HG03342 (cell line): ENCODE results near the gene EIF3F.

Experiments used
- ATAC-seq: cut with Tn5 transposase; IDR thresholded peaks from one replicate; pipeline ENCODE4 v1.9.1; 2021; ENCODE audit warnings: mild to moderate bottlenecking, moderate library complexity; ENCODE audit not compliant: unreplicated experiment

Gene EIF3F

DNA sequence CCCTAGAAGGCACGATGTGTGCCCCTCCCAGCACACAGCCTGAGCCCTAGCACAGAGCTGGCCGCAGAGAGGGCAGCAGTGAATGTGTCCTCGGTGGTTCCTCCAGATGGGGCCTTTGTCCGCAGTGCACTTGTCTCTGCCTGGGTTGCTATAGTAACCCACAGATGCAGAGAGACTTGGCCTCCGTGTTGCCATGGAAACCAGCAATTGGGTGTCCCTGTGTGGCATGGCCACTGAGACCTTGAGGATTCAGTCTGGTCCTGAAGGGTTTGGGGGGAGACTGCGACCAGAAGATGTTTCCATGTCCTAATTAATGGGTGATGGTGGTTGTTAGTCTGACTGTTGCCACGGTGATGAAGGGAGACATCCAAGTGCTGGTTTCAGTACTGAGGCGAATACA lies 51.3 kb downstream of the EIF3F start:
- ATAC-seq = no peak

DNA sequence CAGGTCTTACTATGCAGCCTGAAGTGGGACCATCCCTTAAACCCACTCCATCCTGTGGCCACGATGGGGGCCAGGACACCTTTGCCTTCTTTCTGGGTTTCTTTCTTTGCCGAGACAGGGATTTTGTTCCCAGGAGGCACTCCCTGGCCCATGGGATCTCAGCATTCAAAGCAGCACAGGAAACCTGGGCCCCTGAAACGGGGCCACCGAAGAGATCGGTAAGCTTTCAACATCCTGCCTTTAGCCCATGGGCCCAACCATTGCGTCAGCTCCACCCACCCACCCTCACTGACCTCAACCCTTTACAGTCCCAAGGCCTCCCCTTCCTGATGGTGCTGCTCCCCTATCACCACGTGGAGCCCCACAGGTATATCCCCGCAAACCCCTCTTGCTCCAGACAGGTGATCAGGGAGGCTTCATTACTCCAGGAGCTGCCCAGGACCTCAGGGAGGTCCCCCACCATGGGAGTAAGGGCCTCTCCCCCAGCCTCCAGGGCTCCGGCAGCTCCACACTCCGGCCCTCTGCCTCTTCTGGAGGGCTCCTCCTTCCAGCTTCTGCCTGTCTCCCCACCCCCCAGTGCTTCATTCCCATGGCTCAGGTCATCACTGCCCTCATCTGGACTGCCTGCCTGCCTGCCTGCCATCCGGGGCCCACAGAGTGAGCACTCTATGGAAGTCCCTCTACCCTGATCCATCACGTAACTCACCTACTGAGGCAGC lies 51.8 kb downstream of the EIF3F start:
- ATAC-seq = no peak

DNA sequence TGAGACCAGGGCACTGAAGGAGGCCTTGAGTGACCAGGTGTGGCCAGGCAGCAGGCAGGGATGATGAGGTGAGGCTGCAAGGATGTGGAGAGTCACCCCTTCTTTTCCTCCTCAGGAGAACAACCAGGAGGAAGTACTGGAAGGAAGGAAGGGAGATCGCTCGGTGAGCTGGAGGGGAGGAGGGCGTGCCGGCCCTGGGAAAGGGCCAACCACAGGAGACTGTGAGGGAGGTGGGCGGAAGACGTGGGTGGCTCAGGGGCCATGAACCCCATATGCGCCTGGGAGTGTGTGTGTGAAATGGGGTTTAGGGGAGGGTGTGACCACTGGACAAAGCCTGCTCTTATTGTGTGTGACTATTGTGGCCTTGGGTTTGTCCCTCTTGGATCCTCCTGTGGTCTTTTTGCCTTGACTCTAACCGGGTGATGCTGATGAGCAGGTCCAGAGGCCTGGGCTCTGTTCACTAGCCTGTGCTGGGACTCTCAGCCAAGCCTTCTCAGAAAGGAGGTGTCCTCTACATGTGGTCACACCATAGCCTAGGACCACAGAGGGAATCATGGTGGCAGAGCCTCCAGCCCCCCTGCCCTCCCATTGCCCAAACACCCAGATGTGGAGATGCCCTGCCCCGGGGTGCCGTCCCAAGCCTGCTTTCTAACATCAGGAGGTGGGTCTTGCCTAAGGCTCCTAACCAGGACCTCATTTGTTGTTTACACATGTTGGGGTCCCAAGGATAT lies 52.6 kb downstream of the EIF3F start:
- ATAC-seq = no peak

DNA sequence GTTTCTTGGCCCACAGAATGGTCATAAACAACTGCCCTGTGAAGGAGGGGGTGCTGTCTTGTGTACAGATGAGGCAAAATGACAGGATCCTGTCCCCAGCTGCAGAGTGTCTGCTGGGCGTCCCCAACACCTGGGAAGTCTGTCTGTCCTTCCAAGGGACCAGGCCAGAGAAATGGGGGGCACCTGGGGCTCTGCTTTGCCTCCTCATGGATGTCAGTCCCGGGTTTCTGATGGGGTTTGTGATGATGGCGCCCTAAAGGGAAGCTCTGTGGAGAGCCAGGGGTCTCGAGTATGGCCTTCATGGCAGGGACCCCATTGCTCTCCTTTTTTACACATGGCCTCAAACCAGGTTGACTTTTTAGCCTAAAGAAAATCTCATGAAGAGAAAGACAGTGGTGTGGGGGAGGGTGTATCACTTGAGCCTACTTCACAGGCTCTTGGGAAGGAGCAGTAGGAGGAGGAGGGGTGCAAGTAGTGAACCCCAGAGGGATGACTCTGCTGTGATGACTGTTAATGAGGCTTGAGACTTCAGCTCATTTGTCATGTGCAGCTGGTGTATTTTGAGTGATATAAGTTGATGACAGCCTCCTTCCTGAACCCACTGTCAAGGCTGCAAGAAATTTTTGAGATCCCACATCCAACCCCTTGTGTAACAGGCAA lies 53.3 kb downstream of the EIF3F start:
- ATAC-seq = no peak

DNA sequence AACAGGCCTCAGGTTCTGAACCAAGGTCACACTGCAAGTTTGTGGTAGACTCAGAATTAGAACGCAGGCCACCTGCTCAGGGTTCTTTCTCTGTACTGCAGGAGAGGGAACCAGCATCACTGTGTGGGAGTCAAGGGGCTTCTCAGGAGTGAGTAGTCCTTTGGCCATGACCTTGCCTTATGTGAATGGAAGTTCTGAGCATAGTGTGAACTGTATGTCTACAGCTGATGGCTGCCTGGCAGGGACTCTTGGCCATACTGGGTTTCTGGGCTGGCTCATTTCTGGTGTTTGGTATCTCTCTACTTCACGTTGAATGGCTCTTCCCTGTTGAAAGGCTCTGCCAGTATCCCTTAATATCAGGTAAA lies 53.8 kb downstream of the EIF3F start:
- no peak for ATAC-seq

DNA sequence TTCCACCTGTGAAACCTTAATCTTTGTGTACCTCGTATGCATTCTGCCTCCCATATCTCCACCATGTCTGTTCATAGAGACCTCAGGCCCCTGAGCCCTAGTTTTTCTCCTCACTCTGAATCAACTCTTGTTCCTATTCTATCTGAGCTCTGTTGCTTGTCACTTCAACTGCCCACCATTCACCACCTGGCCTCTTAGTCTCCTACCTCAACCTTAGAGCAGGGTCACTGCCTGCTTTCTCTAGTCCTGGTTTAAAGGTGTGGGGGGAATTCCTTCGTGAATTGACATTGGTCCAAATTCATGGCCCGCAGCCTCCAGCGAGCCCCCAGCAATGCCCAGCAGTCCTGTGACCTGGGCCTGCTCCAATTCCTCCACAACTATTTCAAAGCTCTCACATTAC lies 54.4 kb downstream of the EIF3F start:
- no peak for ATAC-seq

DNA sequence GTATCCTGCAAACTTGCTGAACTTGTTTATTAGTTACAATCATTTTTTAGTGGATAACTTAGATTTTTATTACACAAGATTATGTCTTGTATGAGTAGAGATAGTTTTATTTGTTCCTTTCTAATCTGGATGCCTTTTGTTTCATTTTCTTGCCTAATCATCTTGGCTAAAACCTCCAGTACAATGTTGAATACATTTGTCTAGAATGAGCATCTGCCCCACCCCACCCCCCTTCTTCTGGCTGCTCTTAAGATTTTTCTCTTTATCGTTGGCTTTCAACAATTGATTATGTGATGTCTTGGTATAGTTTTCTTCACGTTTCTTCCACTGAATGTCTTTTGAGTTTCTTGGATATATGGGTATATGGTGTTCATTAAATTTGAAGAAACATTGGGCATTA lies 56.6 kb downstream of the EIF3F start:
- no peak for ATAC-seq

DNA sequence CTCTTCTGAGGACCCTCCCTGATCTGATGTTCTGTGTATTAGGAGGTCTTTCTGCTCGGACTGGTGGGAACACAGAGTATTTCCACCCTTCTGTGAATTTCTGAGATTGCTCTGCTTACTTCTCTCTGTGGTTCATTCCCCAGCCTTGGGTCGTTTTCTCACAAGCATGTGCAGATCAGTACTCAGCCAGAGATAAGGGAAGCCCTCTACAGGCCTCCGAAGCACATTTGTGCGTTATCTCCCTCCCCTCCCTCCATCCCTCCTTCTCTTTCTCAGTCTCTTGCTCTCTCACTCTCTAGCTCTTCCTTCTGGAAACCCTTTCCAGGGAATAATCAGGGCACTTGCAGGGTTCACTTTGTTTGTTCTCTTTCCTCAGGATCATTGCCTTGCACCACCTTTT lies 58.7 kb downstream of the EIF3F start:
- ATAC-seq = no peak

DNA sequence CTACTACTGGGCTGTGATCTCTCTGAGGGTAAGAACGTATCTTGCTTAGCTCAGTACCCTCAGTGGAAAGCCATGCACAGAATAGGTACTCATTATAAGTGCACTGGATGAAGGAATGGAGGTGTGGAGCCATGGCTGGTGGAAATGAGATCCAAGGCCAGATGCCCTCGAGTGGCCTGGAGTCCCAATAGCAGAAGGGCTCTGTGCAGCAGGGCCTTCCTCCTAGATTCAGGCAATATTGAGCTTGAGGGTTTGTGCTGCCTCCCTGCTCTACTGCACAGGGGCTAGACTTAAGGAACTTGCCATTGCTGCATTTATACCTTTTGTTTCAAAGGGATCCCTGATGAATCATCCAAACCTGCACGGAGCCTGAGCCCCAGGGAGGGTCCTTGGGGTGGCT lies 60.2 kb downstream of the EIF3F start:
- no peak for ATAC-seq

DNA sequence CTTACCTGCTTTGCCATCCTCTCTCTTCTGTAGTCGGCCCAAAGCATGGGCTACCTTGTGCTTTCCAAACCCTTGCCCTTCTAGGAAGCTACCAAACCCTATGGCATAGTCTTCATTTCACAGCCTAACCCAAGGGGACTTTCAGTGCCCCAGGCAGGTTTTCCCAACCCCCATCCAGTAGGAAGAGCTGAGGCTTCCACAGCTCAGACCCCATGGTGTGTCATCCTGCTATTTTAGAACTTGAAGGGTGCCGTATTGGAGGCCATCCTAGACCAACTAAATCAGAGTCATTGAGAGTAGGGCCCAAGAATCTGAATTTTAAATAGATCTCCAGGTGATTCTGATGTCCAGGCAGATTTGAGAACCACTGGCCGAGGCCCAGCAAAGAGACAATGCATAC lies 61.9 kb downstream of the EIF3F start:
- no peak for ATAC-seq
